Urothelium cell line (cell line): Measurements from ENCODE around the gene TCERG1.

Experiments
- DNase-seq: peaks from one replicate; pipeline ENCODE4 v3.0.0; 2011; ENCODE audit warnings: low spot score, mixed read lengths
- FAIRE-seq: peaks from 2 replicates; lab custom pipeline; 2011; peaks lifted over from hg19 to GRCh38; lab: Jason Lieb, UNC

The TCERG1 gene

DNA sequence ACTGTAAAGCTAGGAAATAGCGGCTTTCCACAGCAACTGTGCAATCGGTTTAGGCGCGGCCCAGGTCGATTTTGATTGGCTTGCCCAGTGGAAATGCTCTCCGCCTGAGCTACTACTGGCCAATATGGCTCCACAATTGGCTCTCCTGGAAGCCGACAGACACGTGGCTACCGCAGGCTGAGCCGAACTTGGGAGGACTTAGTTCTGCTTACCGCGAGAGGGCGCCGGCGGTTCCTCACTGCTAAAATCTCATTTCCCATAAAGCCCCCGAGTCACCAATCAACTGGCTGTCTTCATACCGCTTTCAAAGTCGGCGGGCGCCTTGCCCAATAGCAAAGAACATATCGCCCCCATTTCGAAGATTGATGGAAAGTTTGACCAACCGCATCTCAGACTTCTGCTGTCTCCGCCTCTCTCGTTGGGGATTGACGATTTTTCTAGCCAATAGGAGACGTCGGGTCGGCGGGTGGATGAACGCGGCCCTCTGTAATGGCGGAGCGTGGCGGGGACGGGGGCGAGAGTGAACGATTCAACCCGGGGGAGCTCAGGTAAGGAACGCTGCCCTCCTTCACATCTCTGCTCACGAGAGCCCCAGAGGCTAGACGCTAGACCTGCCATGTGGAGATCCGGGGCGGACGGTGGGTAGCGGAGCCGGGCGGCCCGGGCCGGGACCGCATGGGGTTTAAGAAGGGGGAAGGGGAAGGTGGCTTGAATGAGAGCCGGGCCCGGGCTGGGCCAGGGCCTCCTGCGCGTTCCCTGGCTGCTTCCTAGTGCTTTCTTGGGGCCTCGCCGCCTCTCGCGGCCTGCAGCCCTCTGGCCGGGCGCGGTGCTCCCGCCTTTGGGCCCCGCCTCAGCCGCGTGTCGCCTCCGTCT is at the start of gene TCERG1:
TSS of gene TCERG1 (plus strand) at position 473 of the 873 bp plus-strand sequence. CDS start at position 490, 17 bp downstream.
- DNase-seq (peak; percentile 93), FAIRE-seq (peak; percentile 23)

DNA sequence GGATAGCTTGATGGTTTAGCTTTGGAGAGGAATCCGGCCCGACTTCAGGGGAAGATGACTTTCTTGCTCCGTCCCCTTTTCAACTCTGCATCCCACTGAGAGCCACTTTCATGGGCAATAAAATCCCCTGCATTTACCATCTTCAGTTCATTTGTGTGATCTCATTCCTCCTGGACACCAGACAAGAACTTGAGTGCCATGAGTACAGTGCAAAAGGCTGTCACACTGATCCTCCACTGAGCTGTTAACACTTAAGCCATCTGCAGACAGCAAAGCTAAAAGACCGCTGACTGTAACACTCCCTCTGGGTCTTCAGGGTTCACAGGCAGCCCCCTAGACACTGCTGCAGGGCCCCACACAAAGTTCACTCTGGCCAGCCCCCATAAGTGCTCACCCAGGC is 48.3 kb upstream of the TCERG1 start:
- no peak for FAIRE-seq
- no peak for DNase-seq

DNA sequence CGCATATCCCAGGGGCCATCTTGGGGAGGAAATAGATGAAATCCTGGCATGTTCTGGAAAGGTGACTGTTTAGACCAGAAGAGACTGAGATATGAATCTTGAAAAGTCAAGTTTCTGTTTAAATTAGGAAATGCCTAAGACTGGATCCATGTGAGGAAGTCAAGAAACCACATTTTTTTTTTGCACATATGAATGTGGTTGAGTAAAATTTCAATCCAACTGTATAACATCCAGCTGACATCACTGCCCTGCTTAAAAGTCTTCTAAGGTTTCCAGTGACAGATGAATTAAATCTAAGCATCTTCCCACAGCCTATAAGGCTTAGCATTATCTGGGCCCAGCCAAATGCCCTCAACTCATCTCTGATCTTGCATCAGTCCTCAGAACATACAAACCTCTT is 47.7 kb upstream of the TCERG1 start:
- FAIRE-seq (no peak), DNase-seq (no peak)

DNA sequence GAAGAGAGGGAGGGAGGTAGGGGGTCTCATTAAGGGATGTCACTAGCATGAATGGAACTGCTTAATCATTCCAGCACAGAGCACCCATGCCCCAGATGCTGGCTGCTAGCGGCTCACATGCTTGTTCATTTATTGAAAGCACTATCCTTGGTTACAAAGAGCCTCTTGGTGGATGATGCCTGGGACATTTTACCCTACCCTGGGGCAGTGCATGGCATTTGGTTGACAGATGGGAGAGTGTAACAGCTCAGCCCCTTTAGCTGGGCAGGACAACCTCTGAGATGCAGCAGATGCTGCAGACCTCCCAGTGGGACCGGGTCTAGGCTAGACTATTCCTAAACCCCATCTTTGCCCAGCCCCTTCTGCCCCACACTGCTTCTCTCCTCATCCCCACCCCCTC is 46.9 kb upstream of the TCERG1 start:
- DNase-seq, result no peak
- no peak for FAIRE-seq

DNA sequence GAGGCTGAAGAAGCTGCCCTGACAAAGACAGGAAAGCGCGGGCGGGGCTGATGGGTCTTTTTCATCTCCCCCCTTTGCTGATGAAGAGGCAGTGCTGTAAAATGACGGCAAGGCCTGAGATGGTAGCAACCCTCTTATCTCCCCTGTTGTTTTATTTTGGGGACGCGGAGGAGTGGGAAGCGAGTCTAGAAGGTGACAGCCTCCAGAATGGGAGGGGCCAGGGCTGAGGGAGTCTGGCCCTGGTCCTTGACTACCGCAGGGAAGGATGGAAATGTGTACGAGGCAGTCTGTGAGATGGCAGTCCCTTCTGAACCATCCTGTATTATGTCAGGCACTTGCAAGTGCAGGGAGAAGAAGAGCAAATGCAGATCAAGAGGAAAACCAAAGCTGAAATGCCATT is 46.1 kb upstream of the TCERG1 start:
- FAIRE-seq (no peak), DNase-seq (no peak)

DNA sequence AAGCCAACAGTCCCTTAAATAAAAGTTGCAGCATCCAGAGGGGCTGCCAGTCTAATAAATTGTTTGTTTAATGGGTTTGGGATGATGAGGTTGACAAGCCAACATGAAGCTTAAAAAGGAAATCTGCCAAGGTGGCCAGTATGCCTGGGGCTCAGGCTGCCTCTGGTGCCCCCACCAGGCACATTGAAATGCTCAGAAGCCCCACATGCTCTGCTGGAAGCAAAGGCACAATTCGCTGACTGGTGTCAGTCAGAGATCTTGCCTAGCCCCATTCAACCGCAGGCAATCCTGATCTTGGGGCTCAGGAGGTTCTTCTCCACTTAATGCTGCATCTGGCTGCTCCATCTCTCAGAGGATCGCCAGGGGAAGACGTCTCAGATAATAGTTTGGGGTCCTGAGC is 44.2 kb upstream of the TCERG1 start:
- FAIRE-seq, result no peak
- no peak for DNase-seq

DNA sequence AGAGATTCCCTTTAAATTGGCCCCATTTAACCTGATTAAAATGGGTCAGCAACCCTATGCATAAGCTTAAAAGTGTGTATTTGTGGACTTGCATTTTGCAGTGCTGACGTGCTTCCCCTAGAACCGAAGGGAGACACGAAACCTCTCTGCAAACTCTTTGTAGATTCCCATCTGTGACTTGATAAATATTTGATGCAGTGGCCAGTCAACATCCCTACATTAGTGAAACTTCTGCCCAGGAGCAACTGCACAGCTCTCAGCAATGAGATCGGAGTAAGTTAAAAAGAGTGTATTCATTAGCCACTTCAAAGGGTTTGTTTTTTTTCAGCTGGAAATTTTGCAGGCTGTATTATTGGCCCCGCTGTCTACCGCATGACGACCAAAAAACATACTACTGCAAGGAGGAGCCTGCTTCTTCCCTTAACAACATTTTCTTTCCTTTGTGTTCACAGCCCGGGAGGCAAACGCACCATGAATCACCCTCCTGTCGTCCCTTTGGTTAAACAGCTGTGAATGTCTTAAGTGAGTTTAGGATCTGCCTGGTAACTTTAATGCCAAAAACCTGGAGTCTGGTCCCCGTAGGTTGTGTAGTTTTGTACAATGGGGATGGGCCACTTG is 38.0 kb upstream of the TCERG1 start:
- no peak for FAIRE-seq
- DNase-seq, result no peak

DNA sequence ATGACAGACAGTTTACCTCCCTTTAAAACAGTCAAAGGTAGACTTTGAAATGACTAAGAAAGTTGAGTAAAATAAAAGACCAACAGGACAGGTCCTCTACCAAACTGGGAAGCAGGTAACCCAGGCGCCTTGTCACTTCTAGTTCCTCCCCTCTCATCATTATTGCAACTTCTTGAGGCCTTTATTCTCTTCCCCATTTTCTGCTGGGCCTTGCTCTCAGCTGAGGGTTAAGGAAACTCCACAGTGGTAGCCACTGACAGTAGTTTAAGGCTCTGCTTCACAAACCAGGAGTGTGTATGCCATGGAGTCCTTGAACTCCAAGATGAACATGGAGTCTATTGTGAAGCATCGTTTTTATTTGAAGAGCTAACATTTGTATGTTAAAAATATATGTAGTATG is 36.9 kb upstream of the TCERG1 start:
- no peak for FAIRE-seq
- no peak for DNase-seq

DNA sequence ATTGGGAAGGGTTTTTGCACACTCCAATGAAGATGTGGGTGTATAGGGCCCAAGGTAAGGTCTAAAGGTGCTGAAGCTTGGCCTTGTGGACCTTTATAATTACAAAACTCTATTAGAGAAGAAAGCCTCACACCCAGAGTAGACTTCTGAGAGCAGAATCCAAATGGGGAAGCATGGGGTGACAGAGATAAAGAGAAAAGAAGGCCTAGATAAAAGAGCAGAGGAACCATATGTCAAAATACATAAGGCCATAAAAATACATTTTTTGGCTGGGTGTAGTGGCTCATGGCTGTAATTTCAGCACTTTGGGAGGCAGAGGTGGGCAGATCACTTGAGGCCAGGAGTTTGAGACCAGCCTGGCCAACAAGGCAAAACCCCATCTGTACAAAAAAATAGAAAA is 27.4 kb upstream of the TCERG1 start:
- DNase-seq, result no peak
- FAIRE-seq, result no peak

DNA sequence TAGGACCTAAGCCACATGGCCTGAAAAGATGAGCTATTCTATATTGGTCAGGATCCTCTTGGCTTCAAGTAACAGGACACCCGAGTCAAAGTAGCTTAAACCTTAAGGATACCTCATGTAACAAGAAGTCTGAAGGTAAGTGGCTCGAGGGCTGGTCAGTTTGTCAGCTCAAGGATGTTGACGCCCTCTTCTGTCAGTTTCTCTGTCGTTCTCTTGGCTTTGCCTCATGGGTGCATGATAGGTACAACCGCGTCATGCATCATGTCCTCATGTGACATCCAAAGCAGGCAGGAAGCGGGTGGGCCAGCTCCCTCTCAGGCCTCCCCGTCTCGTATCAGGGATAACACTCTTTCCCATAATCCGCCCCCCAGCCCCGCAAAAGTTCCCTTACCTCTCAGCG is 22.1 kb upstream of the TCERG1 start:
- DNase-seq (no peak), FAIRE-seq (peak; percentile 9)

DNA sequence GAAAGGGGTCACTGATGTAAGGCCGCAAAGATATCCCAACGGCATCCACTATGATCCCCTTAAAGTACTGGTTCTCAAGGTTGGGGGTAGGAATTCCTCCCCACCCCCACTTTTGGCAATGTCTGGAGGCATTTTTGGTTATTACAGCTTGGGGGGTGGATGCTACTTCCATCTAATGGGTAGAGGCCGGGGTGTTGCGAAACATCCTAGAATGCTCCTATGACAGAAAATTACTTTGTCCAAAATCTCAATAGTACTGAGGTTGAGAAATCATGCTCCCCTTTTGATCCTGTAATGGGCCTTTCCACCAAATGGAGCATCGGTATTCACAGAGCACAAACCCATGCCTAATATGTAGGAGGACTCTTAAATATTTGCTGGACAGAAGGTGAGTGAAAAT is 20.8 kb upstream of the TCERG1 start:
- FAIRE-seq (no peak), DNase-seq (no peak)

DNA sequence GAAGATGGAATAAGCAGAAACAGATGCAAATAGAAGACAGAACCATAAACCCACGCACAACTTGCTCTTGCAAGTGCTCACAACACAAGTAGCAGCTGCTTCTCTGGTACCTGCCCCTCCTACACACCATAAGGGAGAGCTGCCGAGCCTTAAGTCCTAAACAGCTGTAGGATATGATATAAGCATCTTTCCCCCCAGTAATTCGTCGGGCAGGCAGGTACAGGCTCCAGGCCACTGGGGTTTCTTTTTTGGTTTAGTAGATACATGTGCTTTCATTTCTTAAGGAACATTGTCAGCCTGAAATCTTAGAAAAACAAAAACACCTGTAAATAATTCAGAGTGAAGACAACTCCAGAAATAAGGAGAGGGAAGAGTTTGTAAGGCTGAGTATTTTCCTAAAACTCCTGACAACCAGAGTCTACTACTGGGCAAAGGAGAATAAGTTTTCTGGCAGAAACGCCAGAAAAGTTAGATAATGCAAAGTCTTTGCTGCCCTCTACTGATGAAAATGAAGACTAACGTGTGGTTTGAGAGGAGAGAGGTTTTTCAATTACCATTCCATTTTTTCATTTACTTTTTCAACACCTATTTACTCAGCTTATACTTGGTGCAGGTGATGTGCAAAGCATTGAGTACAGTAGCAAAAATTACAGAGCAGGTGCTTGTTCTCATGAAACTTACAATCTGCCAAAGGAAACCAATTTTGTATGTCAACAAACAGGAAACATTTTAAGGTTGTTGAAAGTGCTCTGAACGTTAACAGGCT is 20.1 kb upstream of the TCERG1 start:
- no peak for FAIRE-seq
- peak; percentile 55 for DNase-seq

DNA sequence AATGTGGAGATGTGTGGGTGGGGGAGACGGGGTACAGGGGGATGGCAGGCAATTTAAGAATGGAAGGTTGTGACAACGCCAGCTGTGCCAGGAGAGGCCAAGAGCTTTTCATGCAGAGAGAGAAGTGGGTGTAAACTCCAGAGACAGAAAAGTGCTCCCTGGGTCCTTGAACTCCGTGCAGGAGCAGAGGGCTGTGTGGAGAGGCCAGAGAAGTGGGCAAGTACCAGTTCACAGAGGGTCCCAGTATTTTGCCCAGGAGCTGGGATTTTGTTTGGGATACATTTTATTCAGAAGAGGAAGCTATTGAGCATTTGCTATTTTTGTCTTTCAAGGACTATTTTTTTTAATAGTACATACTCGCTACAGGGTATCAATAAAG is 19.5 kb upstream of the TCERG1 start:
- FAIRE-seq, result no peak

DNA sequence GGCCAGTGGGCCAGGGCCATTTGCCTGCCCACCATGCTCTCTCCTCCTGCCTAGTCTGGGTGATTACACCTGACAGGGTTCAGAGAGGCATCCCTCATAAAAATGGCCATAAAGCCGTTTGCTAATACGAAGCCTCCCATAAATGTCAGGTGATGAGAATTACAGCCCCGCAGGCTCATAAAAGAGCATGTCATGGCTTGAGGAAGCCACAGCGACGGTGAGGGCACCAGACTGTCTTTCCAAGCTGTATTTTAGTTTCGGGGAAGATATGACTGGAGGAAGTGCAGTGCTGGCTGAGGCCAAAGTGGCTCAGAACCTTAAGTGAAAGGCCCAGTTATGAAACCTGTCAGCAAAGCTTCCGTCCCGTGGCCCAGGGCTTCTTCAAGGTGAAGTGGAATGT is 18.5 kb upstream of the TCERG1 start:
- DNase-seq (no peak), FAIRE-seq (no peak)

More for the DNA sequence above, 19.5 kb upstream of the TCERG1 start:
- no peak for DNase-seq

DNA sequence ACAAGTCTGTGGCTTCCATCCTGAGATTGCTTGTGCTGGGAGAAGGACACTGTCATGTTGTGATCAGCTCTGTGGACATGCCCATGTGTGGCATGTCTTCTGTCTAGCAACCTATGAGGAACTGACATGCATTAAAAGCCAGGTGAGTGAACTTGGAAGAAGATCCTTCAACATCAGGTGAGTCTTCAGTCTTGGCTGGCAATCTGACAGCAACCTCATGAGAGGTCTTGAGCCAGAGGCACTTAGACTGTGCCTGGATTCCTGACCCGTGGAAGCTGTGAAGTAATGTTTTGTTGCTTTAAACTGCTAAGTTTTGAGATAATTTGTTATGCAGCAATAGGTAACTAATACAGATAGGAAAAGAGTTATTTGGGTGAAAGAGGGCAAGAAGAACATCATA is 6.8 kb upstream of the TCERG1 start:
- FAIRE-seq (no peak), DNase-seq (no peak)

DNA sequence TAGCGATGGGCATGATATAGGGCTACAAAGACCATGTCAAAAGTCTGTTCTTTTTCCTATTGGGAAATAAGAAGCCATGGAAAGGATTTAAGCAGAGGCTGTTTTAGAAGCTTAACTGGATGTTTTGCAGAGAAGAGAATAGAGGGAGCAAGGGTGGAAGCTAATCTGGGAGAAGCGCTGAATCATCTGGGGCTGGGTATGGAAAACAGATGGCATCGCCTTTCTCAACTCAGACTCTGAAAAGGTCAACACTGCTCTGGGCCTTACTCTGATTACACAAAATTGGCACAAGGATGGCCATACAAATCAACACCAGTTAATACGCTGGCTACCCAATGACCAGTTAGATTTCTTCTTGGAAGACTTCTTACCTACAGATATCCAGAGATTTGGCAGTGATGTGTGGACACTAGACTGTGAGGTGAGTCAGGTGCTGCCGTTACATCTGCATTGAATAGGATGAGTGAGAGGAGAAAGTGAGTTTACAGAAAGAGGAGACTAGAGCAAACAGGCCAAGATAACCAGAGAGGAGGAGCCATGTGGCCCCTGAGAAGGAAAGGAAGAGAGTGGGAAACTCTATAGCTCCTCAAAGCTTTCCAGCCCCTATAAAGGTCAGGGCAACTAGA is 6.2 kb upstream of the TCERG1 start:
- DNase-seq (no peak), FAIRE-seq (no peak)

DNA sequence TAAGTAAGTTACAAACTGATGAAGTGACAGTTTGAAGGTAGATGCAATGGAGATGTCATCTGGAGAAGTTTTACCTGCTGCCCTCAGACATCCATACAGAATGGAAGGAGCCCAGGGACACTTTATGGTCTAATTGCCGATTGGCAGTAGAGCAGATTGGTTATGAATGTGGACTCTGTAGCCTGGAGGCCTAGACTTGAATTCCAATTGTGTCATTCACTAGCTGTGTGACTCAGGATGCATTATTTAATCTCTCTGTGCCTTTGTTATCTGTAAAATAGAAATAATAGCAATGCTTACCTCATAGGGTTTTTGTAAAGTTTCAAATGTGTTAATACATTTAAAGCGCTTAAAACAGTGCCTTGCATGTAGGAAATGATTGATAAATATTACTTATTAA is 5.2 kb upstream of the TCERG1 start:
- DNase-seq, result no peak

DNA sequence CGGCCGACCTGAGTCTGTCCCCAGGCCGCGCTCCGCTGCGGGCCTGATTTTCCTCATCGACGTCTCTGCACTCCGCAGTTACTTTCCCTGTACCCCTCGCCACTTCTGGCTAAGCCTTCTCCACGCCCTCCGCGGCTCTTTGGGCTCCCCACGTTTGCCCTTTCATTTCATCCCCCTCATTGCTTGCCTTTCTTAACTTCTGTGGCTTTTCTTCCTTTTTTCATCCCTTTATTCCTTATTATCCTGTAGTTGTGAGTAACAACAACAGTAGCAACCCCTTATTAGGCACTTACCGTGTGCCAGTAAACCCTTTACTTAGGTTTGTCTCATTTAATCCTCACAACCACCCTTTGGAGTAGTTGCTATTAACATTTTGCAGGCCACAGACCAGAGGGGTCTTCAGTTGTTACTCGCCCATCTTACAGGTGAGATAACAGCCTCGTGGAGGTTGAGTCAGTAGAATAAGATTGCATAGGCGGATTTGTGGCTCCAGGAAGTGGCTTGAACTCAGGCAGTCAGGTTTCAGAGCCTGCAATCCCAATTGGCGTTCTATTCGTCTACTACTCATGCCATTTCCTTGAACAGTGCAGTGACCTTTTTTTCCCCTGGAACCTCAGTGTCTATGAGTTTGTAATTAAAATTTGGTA is 724 bp downstream of the TCERG1 start:
- DNase-seq (no peak), FAIRE-seq (no peak)

More for the DNA sequence above, 5.2 kb upstream of the TCERG1 start:
- FAIRE-seq, result no peak

DNA sequence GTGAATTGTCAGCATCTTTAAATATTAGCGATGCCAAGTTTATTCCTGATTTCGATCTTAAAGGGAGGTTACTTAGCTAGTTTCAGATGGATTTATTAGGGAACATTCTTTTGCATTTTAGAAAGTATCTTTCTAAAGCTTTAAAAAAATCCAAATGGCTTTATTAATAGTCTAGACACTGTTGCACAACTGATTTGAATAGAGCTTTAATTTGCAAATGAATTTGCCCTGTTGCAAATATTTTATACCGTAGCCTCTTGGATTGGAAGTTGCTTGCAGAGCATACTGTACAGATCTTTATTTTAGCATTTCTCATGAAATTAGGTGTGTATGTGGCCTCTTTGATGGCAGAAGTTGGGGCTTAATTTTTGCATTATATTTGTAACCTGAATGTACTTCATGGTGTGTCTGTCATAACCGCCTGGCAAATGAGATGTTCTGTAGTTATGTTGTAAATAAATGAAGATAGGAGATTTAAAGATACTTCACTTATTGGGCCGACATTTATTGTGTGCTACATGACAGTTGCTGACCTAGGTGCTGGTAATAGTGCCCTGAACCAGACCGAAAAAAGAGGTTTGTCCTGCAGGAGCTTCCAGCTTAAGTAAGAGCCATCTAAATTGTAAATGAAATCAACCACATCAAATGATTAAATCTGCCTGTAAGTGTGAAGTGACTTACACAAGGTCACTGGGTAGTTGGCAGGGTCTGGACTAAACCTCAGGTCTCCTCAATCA is 1.8 kb downstream of the TCERG1 start:
- FAIRE-seq (no peak), DNase-seq (no peak)

DNA sequence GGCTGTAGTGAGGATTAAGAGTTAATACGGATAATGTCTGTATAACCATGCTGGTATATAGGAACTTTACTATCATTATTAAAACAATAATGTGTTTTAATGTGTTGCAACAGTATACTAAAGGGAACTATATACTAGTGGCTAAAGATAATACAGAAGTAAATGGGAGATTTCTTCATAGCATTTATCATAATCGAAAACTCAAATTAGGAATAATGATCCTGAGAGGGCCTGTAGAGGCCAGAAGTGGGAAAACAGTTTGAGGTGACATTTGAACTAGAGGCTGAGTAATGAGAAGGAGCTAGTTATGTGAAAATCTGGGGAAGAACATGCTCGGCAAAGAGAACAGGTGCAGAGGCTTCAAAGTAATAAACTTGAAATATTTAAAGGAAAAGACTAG is 2.9 kb downstream of the TCERG1 start:
- DNase-seq, result no peak
- no peak for FAIRE-seq
